ENCODE measurements around the gene XCL2.

XCL2 gene

GRCh38 chr1:168518813-168519212 lies 25.0 kb downstream of the XCL2 start:
- TF ChIP-seq ZBTB7A (IDR thresholded peaks at IDR 0.05; ENCODE audit: low read depth) (no peak), EP300 (IDR thresholded peaks at IDR 0.05; ENCODE audit: borderline replicate concordance) (no peak), NFIC (IDR thresholded peaks at IDR 0.05) (no peak), TCF12 (IDR thresholded peaks at IDR 0.05; ENCODE audit: low read depth) (no peak), TAF1 (IDR thresholded peaks at IDR 0.05; ENCODE audit: low read depth) (no peak)

- TF ChIP-seq TEAD4 (IDR thresholded peaks at IDR 0.05) (no peak), YY1 (IDR thresholded peaks at IDR 0.05; ENCODE audit: low read depth) (no peak), REST (IDR thresholded peaks at IDR 0.05; ENCODE audit: low read depth) (no peak), RAD21 (IDR thresholded peaks at IDR 0.05; ENCODE audit: low read depth) (no peak), MAX (IDR thresholded peaks at IDR 0.05) (no peak), FOXM1 (IDR thresholded peaks at IDR 0.05; ENCODE audit: borderline replicate concordance, low read depth) (no peak), TCF12 (IDR thresholded peaks at IDR 0.05; ENCODE audit: low read depth) (no peak), EGR1 (IDR thresholded peaks at IDR 0.05) (no peak), USF1 (IDR thresholded peaks at IDR 0.05) (no peak), CREB1 (IDR thresholded peaks at IDR 0.05; ENCODE audit: low read depth) (no peak), ZBTB7A (IDR thresholded peaks at IDR 0.05; ENCODE audit: low read depth) (no peak), CEBPB (IDR thresholded peaks at IDR 0.05) (no peak), TAF1 (IDR thresholded peaks at IDR 0.05; ENCODE audit: low read depth) (no peak), EP300 (IDR thresholded peaks at IDR 0.05; ENCODE audit: borderline replicate concordance) (no peak), NFIC (IDR thresholded peaks at IDR 0.05) (no peak)
Measured at GRCh38 chr1:168518201-168518689, 25.6 kb downstream of the XCL2 start.

- no peak for TF ChIP-seq FOXM1 (IDR thresholded peaks at IDR 0.05; ENCODE audit: borderline replicate concordance, low read depth)
- no peak for TF ChIP-seq CREB1 (IDR thresholded peaks at IDR 0.05; ENCODE audit: low read depth)
- no peak for TF ChIP-seq EGR1 (IDR thresholded peaks at IDR 0.05)
- no peak for TF ChIP-seq CEBPB (IDR thresholded peaks at IDR 0.05)
- TF ChIP-seq MAX (IDR thresholded peaks at IDR 0.05), result no peak
- TF ChIP-seq TEAD4 (IDR thresholded peaks at IDR 0.05), result no peak
- TF ChIP-seq USF1 (IDR thresholded peaks at IDR 0.05), result no peak
- TF ChIP-seq RAD21 (IDR thresholded peaks at IDR 0.05; ENCODE audit: low read depth), result no peak
- TF ChIP-seq EP300 (IDR thresholded peaks at IDR 0.05; ENCODE audit: borderline replicate concordance), result no peak
- TF ChIP-seq REST (IDR thresholded peaks at IDR 0.05; ENCODE audit: low read depth), result no peak
- TF ChIP-seq TAF1 (IDR thresholded peaks at IDR 0.05; ENCODE audit: low read depth), result no peak
- no peak for TF ChIP-seq YY1 (IDR thresholded peaks at IDR 0.05; ENCODE audit: low read depth)
- TF ChIP-seq ZBTB7A (IDR thresholded peaks at IDR 0.05; ENCODE audit: low read depth), result no peak
Measured at GRCh38 chr1:168514455-168514854, 29.3 kb downstream of the XCL2 start.

- no peak for TF ChIP-seq ZBTB7A (IDR thresholded peaks at IDR 0.05; ENCODE audit: low read depth)
- TF ChIP-seq RAD21 (IDR thresholded peaks at IDR 0.05; ENCODE audit: low read depth), result no peak
- no peak for TF ChIP-seq CREB1 (IDR thresholded peaks at IDR 0.05; ENCODE audit: low read depth)
- no peak for TF ChIP-seq USF1 (IDR thresholded peaks at IDR 0.05)
- TF ChIP-seq TAF1 (IDR thresholded peaks at IDR 0.05; ENCODE audit: low read depth), result no peak
- TF ChIP-seq MAX (IDR thresholded peaks at IDR 0.05), result no peak
- no peak for TF ChIP-seq REST (IDR thresholded peaks at IDR 0.05; ENCODE audit: low read depth)
- TF ChIP-seq EGR1 (IDR thresholded peaks at IDR 0.05), result no peak
- TF ChIP-seq CEBPB (IDR thresholded peaks at IDR 0.05), result no peak
- no peak for TF ChIP-seq FOXM1 (IDR thresholded peaks at IDR 0.05; ENCODE audit: borderline replicate concordance, low read depth)
- TF ChIP-seq EP300 (IDR thresholded peaks at IDR 0.05; ENCODE audit: borderline replicate concordance), result no peak
Measured at GRCh38 chr1:168513656-168514404, 30.0 kb downstream of the XCL2 start.
